ENCODE data around the gene LRP3. TPM values are rescaled to one million over a fixed set of nuclear protein-coding genes. Genes with fewer than 3 reads are reported as not detected.

The LRP3 gene
- total RNA-seq, 1 donor from 2014 or later: 49.6 TPM

DNA sequence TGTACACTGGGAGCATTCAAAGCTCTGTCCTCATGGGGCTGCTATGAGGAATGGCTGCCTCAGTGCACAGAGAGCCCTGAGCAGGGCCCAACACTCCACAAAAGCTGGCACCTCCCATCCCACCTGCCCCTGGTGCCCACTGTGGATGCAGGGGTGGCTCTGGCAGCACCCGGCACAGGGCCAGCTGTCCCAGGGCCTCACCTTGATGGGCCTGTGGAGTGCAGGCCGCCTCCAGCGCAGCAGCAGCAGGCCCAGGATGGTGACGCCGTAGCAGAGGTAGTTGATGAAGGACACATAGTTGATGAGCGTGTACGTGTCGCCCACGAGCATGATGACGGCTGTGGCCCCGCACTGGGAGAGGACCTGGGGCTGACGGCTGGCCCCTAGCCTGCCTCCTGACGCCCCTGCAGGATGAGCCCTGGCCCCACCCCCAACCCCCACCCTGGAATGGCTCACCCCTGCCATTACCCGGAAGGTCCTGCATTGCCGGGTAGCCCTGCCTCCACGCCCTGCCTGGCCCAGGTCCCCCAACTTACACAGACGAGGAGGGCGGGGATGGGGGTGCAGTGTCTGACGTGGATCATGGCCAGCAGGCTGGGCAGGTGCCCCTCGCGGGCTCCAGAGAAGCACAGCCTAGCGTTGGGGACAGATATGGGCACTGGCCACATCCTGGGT lies 16.3 kb downstream of the LRP3 start:
- Mint-ChIP-seq H3K4me3 (no peak overlapping the region), H3K27me3 (no peaks in the 10 kb centered on the region), H3K9me3 (no peaks in the 10 kb centered on the region), H3K27ac (no peak overlapping the region), H3K36me3 (no peaks in the 10 kb centered on the region), H3K4me1 (ENCODE audit: unreplicated experiment) (peaks cover 4% of the 10 kb centered on the region)
- no peak for DNase-seq (ENCODE audit: extremely low spot score, unreplicated experiment)
- TF ChIP-seq, protein P1, sequence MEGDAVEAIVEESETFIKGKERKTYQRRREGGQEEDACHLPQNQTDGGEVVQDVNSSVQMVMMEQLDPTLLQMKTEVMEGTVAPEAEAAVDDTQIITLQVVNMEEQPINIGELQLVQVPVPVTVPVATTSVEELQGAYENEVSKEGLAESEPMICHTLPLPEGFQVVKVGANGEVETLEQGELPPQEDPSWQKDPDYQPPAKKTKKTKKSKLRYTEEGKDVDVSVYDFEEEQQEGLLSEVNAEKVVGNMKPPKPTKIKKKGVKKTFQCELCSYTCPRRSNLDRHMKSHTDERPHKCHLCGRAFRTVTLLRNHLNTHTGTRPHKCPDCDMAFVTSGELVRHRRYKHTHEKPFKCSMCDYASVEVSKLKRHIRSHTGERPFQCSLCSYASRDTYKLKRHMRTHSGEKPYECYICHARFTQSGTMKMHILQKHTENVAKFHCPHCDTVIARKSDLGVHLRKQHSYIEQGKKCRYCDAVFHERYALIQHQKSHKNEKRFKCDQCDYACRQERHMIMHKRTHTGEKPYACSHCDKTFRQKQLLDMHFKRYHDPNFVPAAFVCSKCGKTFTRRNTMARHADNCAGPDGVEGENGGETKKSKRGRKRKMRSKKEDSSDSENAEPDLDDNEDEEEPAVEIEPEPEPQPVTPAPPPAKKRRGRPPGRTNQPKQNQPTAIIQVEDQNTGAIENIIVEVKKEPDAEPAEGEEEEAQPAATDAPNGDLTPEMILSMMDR (conservative IDR thresholded peaks at IDR 0.05): no peak

DNA sequence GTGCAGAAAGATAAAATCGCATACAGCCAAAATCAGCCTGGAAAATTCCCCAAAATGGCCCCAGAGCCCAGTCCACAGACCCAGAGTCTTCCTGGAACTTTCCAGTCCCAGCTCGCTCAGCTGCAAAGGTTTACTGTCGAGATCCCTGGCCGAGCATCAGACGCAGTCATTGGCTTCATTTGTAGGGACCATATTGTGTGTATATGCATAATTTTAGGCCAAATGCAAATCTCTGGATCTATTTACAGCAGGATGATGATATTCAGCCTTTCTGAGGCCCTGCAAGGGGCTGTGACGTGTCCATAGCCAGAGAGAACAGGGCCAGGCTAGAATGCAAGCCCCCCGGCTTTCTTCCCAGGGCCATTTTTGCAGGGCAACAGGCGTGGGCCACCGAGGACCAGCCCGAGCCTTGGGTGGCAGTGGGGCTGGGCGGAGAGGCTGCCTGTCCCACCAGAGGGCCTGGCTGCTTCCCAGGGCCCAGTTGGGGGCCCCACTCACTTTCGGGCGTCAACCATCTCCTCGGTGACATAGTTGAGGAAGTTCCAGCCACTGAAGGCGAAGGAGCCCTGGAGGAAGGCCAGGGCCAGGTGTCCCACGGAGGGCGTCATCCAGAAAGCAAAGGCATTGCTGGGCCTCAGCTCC lies 17.8 kb downstream of the LRP3 start:
- Mint-ChIP-seq H3K27ac (no peak overlapping the region), H3K4me1 (ENCODE audit: unreplicated experiment) (peaks cover 4% of the 10 kb centered on the region), H3K9me3 (no peaks in the 10 kb centered on the region), H3K36me3 (no peaks in the 10 kb centered on the region), H3K4me3 (no peak overlapping the region), H3K27me3 (no peaks in the 10 kb centered on the region)
- TF ChIP-seq, protein P1 (conservative IDR thresholded peaks at IDR 0.05): no peak
- DNase-seq (ENCODE audit: extremely low spot score, unreplicated experiment): no peak

DNA sequence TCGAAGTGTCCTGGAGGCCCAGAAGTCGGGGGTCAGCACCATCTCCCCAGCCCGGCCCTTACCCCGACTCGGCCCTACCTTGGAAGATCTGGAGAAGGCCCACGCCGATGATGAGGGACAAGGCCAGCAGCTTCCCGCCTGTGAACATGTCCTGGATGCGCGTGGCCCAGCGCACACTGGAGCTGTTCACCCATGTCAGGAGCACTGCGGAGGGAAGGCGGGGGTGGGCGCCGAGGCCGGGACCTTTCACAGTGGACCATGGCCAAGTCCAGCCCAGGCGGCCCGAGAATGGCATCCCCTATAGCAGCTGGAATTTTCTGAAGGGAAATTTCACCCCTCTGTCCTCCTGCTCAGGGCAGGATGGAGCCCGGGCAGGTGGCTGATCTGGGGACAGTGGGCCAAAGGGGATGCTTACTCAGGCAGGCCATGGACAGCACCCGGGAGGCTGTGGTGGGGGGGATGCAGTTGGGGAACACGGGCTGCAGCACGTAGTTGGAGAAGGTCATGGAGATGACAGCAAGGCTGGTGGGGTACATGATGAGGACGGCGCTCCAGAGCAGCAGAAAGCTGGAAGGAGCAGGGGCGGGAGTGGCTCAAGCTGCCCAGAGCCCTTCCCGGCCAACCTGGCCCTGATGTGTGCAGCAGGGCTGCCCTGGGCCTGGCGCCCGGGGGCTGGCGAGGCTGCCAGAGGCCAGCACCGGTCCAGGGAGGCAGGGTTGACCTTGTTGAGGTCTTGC lies 18.5 kb downstream of the LRP3 start:
- H3K9me3 Mint-ChIP-seq: no peaks in the 10 kb centered on the region
- H3K4me1 Mint-ChIP-seq (ENCODE audit: unreplicated experiment): peaks cover 4% of the 10 kb centered on the region
- H3K36me3 Mint-ChIP-seq: no peaks in the 10 kb centered on the region
- H3K4me3 Mint-ChIP-seq: no peak overlapping the region
- no peak for DNase-seq (ENCODE audit: extremely low spot score, unreplicated experiment)
- TF ChIP-seq, protein P1 (conservative IDR thresholded peaks at IDR 0.05): no peak
- H3K27me3 Mint-ChIP-seq: no peaks in the 10 kb centered on the region
- H3K27ac Mint-ChIP-seq: no peak overlapping the region

DNA sequence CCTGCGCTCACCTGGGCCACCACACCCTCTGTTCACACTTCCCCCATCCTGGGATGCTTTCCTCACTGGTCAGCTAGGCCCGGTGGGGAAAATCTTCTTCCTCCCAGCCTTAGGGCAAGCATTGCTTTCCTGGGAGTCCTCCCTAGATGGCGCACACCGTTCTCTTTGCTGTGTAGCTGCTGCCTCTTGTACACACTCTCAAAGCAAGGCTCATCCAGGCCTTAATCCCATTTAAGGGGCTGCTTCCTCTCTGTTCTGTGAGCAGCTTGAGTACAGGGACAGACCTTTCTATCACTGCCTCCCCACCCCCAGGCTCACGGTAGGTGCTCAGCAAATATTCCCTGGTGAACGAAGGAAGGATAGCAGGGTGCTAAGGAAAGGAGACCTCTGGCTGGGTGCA lies 20.5 kb downstream of the LRP3 start:
- TF ChIP-seq, protein P1 (conservative IDR thresholded peaks at IDR 0.05): peak; percentile 54
- Mint-ChIP-seq H3K27me3 (no peaks in the 10 kb centered on the region), H3K27ac (peak overlapping the region; percentile 1), H3K36me3 (no peaks in the 10 kb centered on the region), H3K9me3 (no peaks in the 10 kb centered on the region), H3K4me3 (no peak overlapping the region), H3K4me1 (ENCODE audit: unreplicated experiment) (peaks cover 4% of the 10 kb centered on the region)
- DNase-seq (ENCODE audit: extremely low spot score, unreplicated experiment): no peak

DNA sequence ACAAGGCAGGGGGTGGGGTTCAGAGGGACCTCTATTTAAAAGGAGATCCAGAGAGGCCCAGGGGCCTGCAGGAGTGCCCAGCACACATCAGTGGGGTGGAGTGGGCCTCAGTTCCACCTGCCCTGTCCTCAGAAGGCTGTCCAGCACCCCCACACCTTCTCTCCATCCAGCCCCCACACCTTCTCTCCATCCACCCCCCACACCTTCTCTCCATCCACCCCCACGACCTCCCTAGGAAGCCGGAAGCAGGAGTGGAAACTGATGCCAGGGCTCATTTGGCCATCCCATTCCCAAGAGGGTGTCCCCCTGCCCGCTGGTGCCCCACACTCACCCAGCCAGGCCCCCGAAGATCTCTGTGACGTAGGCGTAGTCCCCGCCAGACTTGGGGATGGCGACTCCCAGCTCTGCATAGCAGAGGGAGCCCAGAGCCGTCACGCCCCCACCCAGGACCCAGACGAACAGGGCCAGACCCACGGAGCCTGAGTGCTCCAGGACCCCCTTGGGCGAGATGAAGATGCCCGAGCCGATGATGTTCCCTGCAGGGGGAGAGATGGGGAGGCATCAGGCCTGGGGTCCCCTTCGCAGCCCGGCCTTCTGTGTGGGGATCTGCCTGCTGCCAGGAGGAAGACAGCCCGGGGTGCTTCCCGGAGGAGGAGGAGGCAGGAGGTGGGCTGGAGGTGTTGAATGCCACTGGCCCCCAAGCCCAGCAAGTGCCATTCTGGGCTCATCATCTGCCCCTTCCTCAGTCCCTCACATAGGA lies 21.5 kb downstream of the LRP3 start:
- no peak overlapping the region for H3K4me3 Mint-ChIP-seq

More for the DNA sequence above, 21.5 kb downstream of the LRP3 start:
- H3K27ac Mint-ChIP-seq: no peak overlapping the region
- no peaks in the 10 kb centered on the region for H3K36me3 Mint-ChIP-seq
- no peak for DNase-seq (ENCODE audit: extremely low spot score, unreplicated experiment)
- TF ChIP-seq, protein P1 (conservative IDR thresholded peaks at IDR 0.05): no peak
- peaks cover 4% of the 10 kb centered on the region for H3K27me3 Mint-ChIP-seq
- peaks cover 4% of the 10 kb centered on the region for H3K4me1 Mint-ChIP-seq (ENCODE audit: unreplicated experiment)
- H3K9me3 Mint-ChIP-seq: no peaks in the 10 kb centered on the region
